Thyroid gland (tissue), 4 donors: ENCODE results near the gene NDUFS8.

Experiments
- CTCF ChIP-seq, 6 experiments: fragments of 200-600 bp in 3 of 6; fragments of 450-650 bp in 3 of 6; sonication (generic) in 3 of 6; IDR thresholded peaks; one replicate each; pipeline ENCODE4 v1.5.1; 2016 to 2019; ENCODE audit warnings: antibody characterized with exemption in 6 of 6, mild to moderate bottlenecking in 2 of 6, inconsistent platforms in 1 of 6, moderate library complexity in 1 of 6
- POLR2A ChIP-seq, 2 donors: fragments of 450-650 bp; IDR thresholded peaks; one replicate each; pipeline ENCODE4 v1.6.1; 2017; ENCODE audit warnings: antibody characterized with exemption in 2 of 2, mild to moderate bottlenecking in 2 of 2, moderate library complexity in 1 of 2

DNA sequence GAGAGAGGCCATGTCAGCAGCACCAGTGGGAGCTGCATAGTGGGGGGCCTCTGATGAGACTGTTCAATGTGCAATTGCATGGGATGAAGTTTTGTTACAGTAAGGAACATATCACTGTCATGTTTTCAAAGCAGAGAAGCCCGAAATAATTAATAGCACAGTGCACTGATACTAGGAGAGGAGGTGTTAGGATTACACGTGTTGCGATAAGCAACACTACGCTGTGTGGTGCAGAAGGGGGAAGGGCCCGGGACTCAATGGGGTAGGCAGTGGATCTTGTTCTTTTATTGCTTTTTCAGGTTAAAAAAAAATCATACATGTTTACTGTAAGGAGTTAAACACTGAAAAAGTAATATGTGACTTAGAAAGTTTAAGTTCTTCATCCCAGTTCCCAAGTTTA, 37.5 kb downstream of the NDUFS8 start:
- TF ChIP-seq CTCF (IDR thresholded peaks at IDR 0.05) (no peak), POLR2A (IDR thresholded peaks at IDR 0.05) (no peak)
